ENCODE results near the gene CSN3. TPM values are rescaled to one million over a fixed set of nuclear protein-coding genes. Genes with fewer than 3 reads are reported as not detected.

Gene CSN3
- total RNA-seq, 1 experiment from 2014 or later = not detected

DNA sequence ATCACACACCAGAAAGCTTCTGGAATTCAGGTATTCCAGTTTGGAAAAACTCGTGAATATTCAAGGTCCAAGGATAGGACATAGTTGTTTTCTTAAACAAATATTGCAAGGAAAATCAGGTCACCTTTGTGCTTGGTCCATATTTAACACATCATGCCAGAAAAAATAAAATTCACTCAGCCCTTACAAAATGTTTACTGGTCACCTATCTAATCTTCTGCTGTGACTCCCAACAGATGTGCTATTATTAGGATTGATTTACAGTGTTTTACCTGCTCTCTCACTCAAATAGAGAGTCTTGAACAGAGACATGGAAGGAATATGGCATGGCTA is 9.5 kb downstream of the CSN3 start:
- intact Hi-C loops (cut with micrococcal nuclease; ENCODE audit: unreplicated experiment) = no loop called here
- no peaks in the 10 kb centered on the region for H3K27me3 ChIP-seq (ENCODE audit: control insufficient read depth, insufficient read depth, low read length)
- in situ Hi-C loops (cut with HindIII; ENCODE audit: low pct_unique_long_range_greater_than_20kb, low sequenced_read_pairs) = no loop called here
- TF ChIP-seq, protein P1, sequence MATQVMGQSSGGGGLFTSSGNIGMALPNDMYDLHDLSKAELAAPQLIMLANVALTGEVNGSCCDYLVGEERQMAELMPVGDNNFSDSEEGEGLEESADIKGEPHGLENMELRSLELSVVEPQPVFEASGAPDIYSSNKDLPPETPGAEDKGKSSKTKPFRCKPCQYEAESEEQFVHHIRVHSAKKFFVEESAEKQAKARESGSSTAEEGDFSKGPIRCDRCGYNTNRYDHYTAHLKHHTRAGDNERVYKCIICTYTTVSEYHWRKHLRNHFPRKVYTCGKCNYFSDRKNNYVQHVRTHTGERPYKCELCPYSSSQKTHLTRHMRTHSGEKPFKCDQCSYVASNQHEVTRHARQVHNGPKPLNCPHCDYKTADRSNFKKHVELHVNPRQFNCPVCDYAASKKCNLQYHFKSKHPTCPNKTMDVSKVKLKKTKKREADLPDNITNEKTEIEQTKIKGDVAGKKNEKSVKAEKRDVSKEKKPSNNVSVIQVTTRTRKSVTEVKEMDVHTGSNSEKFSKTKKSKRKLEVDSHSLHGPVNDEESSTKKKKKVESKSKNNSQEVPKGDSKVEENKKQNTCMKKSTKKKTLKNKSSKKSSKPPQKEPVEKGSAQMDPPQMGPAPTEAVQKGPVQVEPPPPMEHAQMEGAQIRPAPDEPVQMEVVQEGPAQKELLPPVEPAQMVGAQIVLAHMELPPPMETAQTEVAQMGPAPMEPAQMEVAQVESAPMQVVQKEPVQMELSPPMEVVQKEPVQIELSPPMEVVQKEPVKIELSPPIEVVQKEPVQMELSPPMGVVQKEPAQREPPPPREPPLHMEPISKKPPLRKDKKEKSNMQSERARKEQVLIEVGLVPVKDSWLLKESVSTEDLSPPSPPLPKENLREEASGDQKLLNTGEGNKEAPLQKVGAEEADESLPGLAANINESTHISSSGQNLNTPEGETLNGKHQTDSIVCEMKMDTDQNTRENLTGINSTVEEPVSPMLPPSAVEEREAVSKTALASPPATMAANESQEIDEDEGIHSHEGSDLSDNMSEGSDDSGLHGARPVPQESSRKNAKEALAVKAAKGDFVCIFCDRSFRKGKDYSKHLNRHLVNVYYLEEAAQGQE (IDR thresholded peaks at IDR 0.05; ENCODE audit: insufficient read depth in 1 of 2, low read depth in 2 of 2, low read length in 1 of 2) = no peak
- TF ChIP-seq POLR2AphosphoS5 (IDR thresholded peaks at IDR 0.05; ENCODE audit: low read depth, low read length) = no peak
- TF ChIP-seq, protein P2, sequence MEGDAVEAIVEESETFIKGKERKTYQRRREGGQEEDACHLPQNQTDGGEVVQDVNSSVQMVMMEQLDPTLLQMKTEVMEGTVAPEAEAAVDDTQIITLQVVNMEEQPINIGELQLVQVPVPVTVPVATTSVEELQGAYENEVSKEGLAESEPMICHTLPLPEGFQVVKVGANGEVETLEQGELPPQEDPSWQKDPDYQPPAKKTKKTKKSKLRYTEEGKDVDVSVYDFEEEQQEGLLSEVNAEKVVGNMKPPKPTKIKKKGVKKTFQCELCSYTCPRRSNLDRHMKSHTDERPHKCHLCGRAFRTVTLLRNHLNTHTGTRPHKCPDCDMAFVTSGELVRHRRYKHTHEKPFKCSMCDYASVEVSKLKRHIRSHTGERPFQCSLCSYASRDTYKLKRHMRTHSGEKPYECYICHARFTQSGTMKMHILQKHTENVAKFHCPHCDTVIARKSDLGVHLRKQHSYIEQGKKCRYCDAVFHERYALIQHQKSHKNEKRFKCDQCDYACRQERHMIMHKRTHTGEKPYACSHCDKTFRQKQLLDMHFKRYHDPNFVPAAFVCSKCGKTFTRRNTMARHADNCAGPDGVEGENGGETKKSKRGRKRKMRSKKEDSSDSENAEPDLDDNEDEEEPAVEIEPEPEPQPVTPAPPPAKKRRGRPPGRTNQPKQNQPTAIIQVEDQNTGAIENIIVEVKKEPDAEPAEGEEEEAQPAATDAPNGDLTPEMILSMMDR (IDR thresholded peaks at IDR 0.05) = no peak
- no peak for TF ChIP-seq SIN3A (IDR thresholded peaks at IDR 0.05; ENCODE audit: borderline replicate concordance, insufficient read depth, low read depth, low read length)
- TF ChIP-seq TCF7L2 (IDR thresholded peaks at IDR 0.05; ENCODE audit: low read depth, low read length) = no peak
- H3K9me3 ChIP-seq (ENCODE audit: control insufficient read depth, insufficient read depth, low read depth, low read length) = no peaks in the 10 kb centered on the region
- H3K36me3 ChIP-seq (ENCODE audit: control insufficient read depth, insufficient read depth, low read length) = no peaks in the 10 kb centered on the region
- POLR2A ChIA-PET = no interaction called here
- DNase-seq (ENCODE audit: low read depth, low spot score) (no peak), ATAC-seq (no peak)
- no peak overlapping the region for H3K27ac ChIP-seq (ENCODE audit: low read length)
- no peaks in the 10 kb centered on the region for H3K4me1 ChIP-seq (ENCODE audit: control insufficient read depth, insufficient read depth, low read length)
- no TSS peak for BruUV-seq (replicated peaks)
- CTCF ChIA-PET = no interaction called here
- no peak overlapping the region for H3K4me3 ChIP-seq (ENCODE audit: low read depth in 2 of 2, low read length in 2 of 2)

DNA sequence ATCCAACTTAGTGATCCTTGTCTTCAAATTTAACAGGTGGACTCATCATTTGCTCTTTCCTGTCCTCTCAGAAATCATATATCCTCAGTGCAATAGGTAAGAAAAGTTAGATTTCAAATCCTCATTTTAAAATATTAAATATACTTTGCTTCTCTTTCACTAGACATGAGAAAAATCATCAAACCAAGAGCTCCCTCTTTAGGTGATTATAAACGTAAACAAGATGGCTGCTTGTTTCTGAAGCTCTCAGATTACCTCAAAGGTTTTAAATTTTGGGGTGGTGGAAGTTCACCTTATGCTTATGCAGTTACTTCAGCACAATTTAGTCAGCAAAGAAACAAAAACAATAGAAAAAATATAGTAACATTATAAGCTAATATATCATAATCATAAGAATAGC is 27.3 kb downstream of the CSN3 start:
- Histone ChIP-seq H3K27ac (ENCODE audit: low read length) (no peak overlapping the region), H3K27me3 (ENCODE audit: control insufficient read depth, insufficient read depth, low read length) (no peaks in the 10 kb centered on the region), H3K4me3 (ENCODE audit: low read depth in 2 of 2, low read length in 2 of 2) (no peak overlapping the region), H3K4me1 (ENCODE audit: control insufficient read depth, insufficient read depth, low read length) (no peaks in the 10 kb centered on the region), H3K36me3 (ENCODE audit: control insufficient read depth, insufficient read depth, low read length) (no peaks in the 10 kb centered on the region), H3K9me3 (ENCODE audit: control insufficient read depth, insufficient read depth, low read depth, low read length) (no peaks in the 10 kb centered on the region)
- ATAC-seq (no peak), DNase-seq (ENCODE audit: low read depth, low spot score) (no peak)
- ChIA-PET POLR2A (no interaction called here), CTCF (interaction anchor here (0.5 kb wide), 1 partner anchor 235 kb away, joined by 5 read pairs; no protein-coding TSS in a partner anchor)
- TF ChIP-seq, protein P1 (IDR thresholded peaks at IDR 0.05; ENCODE audit: insufficient read depth in 1 of 2, low read depth in 2 of 2, low read length in 1 of 2) = no peak
- TF ChIP-seq, protein P2 (IDR thresholded peaks at IDR 0.05) = peak; percentile 23; the same call in 1 of the 2 replicates
- no peak for TF ChIP-seq SIN3A (IDR thresholded peaks at IDR 0.05; ENCODE audit: borderline replicate concordance, insufficient read depth, low read depth, low read length)
- TF ChIP-seq TCF7L2 (IDR thresholded peaks at IDR 0.05; ENCODE audit: low read depth, low read length) = no peak
- no TSS peak for BruUV-seq (replicated peaks)
- intact Hi-C loops (cut with micrococcal nuclease; ENCODE audit: unreplicated experiment) = no loop called here
- in situ Hi-C loops (cut with HindIII; ENCODE audit: low pct_unique_long_range_greater_than_20kb, low sequenced_read_pairs) = no loop called here
